ENCODE data around the gene RNF166. TPM values are rescaled to one million over a fixed set of nuclear protein-coding genes. Genes with fewer than 3 reads are reported as not detected.

Gene RNF166
- polyA plus RNA-seq, 1 donor = 14.6 TPM

GRCh38 chr16:88650749-88651275 lies 55.4 kb downstream of the RNF166 start, which contains the start of gene CYBA:
CYBA (minus strand) TSS chr16:88651053; CDS start chr16:88651013, 40 bp downstream.
- DNase-seq = peak; percentile 45

- DNase-seq = peak; percentile 30
Observed at GRCh38 chr16:88649924-88650748, 56.1 kb downstream of the RNF166 start.

- DNase-seq = no peak
Observed at GRCh38 chr16:88649195-88649923, 56.8 kb downstream of the RNF166 start.

- no peak for DNase-seq
Observed at GRCh38 chr16:88647178-88648070, 58.8 kb downstream of the RNF166 start.

Other genes with a start within 250 kb of the RNF166 start
- 34.0 TPM for gene ZC3H18, start 136.0 kb downstream of the RNF166 start, polyA plus RNA-seq (ENCODE audit: insufficient read length)
- gene IL17C, start 67.8 kb downstream of the RNF166 start, polyA plus RNA-seq (ENCODE audit: insufficient read length) = not detected
- 52.9 TPM for gene CYBA, start 55.4 kb downstream of the RNF166 start, polyA plus RNA-seq (ENCODE audit: insufficient read length)
- gene MVD, start 43.3 kb downstream of the RNF166 start, polyA plus RNA-seq (ENCODE audit: insufficient read length) = 27.3 TPM
- 6.4 TPM for gene SNAI3, start 19.9 kb downstream of the RNF166 start, polyA plus RNA-seq (ENCODE audit: insufficient read length)
- 13.3 TPM for gene CTU2, start 95 bp upstream of the RNF166 start, polyA plus RNA-seq (ENCODE audit: insufficient read length)
- 71.1 TPM for gene PIEZO1, start 78.8 kb upstream of the RNF166 start, polyA plus RNA-seq (ENCODE audit: insufficient read length)
- 8.5 TPM for gene CDT1, start 97.4 kb upstream of the RNF166 start, polyA plus RNA-seq (ENCODE audit: insufficient read length)
- gene APRT, start 105.5 kb upstream of the RNF166 start, polyA plus RNA-seq (ENCODE audit: insufficient read length) = 60.7 TPM
- 20.1 TPM for gene GALNS, start 150.5 kb upstream of the RNF166 start, polyA plus RNA-seq (ENCODE audit: insufficient read length)
- gene TRAPPC2L, start 150.7 kb upstream of the RNF166 start, polyA plus RNA-seq (ENCODE audit: insufficient read length) = 51.7 TPM
- gene PABPN1L, start 160.3 kb upstream of the RNF166 start, polyA plus RNA-seq (ENCODE audit: insufficient read length) = not detected